Activated naive CD4-positive, alpha-beta T cell treated with anti-CD3 and anti-CD28 coated beads for 36 hours (primary cell): ENCODE data around the gene KRT74. TPM values are rescaled to one million over a fixed set of nuclear protein-coding genes. Genes with fewer than 3 reads are reported as not detected.
A peak's percentile ranks its signal among the peaks of the same experiment; 100 is the strongest.
"Not testable (repeated sequence)": the region's sequence is repeated elsewhere in the genome, so short reads cannot be mapped to it uniquely, and the experiment has no call there.

Source experiments
- CTCF ChIA-PET: fragments of 350-600 bp; sonication (Branson Sonifier 250); formaldehyde crosslinking; loops from one replicate; lab custom pipeline; 2021; ENCODE audit warnings: antibody characterized with exemption; lab: Charles Lee
- DNase-seq: peaks from one replicate; pipeline ENCODE4 v3.0.0-alpha.2; 2020
- H3K27ac Mint-ChIP-seq: one replicate; pipeline ENCODE4 v1.8.0; 2021; ENCODE audit warnings: mild to moderate bottlenecking, mixed read lengths
- H3K27me3 Mint-ChIP-seq: one replicate; pipeline ENCODE4 v1.8.0; 2021; ENCODE audit warnings: low read depth, mixed read lengths
- H3K36me3 Mint-ChIP-seq: one replicate; pipeline ENCODE4 v1.8.0; 2021; ENCODE audit warnings: low read depth, mixed read lengths
- H3K4me1 Mint-ChIP-seq: one replicate; pipeline ENCODE4 v1.8.0; 2021; ENCODE audit warnings: low read depth, mixed read lengths
- H3K4me3 Mint-ChIP-seq: one replicate; pipeline ENCODE4 v1.8.0; 2021; ENCODE audit warnings: mild to moderate bottlenecking, moderate library complexity, mixed read lengths
- H3K9me3 Mint-ChIP-seq: one replicate; pipeline ENCODE4 v1.8.0; 2021; ENCODE audit warnings: mixed read lengths
- intact Hi-C: fragments of 100-400 bp; cut with micrococcal nuclease; formaldehyde crosslinking; loops from one replicate; pipeline ENCODE4 v1.15.1; 2023
- total RNA-seq, 2 experiments: library from RNA; stranded (reverse); gene quantifications; one replicate each; pipeline ENCODE4 v1.2.3, GENCODE V29; 2021

The KRT74 gene
- total RNA-seq, 2 experiments from 2014 or later: not detected

DNA sequence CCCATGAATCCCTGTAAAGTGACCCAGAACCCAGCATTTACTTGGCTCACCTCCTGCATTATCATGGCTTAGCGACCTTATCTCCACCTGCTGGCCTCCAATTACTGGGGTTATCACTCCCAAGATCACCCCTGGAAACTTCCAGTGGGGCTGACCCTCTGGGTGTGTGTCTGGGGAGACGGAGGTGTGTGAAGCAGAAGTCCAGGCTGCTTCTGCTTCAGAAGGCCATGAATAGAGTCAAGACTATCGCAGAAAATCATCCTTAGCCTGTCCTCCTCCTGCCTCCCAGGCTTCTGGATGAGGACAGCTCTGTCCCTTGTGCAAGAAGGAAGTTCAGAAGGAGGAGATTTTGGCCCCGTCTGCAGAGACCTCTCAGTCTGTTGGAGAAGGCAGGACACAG is 28.0 kb upstream of the KRT74 start:
- Mint-ChIP-seq H3K4me1 (peaks cover 46% of the 10 kb centered on the region), H3K4me3 (no peak overlapping the region), H3K36me3 (peaks cover under 1% of the 10 kb centered on the region), H3K9me3 (no peaks in the 10 kb centered on the region), H3K27ac (no peak overlapping the region), H3K27me3 (no peaks in the 10 kb centered on the region)
- CTCF ChIA-PET: interaction anchor here (1.0 kb wide), 1 partner anchor 15 kb away, joined by 3 read pairs; no protein-coding TSS in a partner anchor
- DNase-seq: peak; percentile 3
- intact Hi-C loops: no loop called here

GRCh38 chr12:52600941-52601481 is 27.4 kb upstream of the KRT74 start, which contains the start of gene KRT72:
Gene KRT72 (minus strand): TSS chr12:52601463. CDS start chr12:52601452, 11 bp downstream.
- no peaks in the 10 kb centered on the region for H3K9me3 Mint-ChIP-seq
- H3K36me3 Mint-ChIP-seq: no peaks in the 10 kb centered on the region
- H3K27me3 Mint-ChIP-seq: no peaks in the 10 kb centered on the region
- peaks cover 41% of the 10 kb centered on the region for H3K4me1 Mint-ChIP-seq
- no peak within 1 kb of the TSS for H3K27ac Mint-ChIP-seq
- H3K4me3 Mint-ChIP-seq: no peak within 1 kb of the TSS
- CTCF ChIA-PET: no interaction called here
- peak; percentile 1 for DNase-seq
- intact Hi-C loops: no loop called here

GRCh38 chr12:52600475-52600874 is 26.8 kb upstream of the KRT74 start:
- no peak for DNase-seq
- CTCF ChIA-PET: interaction anchor here (1.2 kb wide), 1 partner anchor 279 kb away, joined by 3 read pairs; no protein-coding TSS in a partner anchor
- no peak overlapping the region for H3K4me3 Mint-ChIP-seq
- intact Hi-C loops: no loop called here
- no peaks in the 10 kb centered on the region for H3K27me3 Mint-ChIP-seq
- no peaks in the 10 kb centered on the region for H3K9me3 Mint-ChIP-seq
- no peaks in the 10 kb centered on the region for H3K36me3 Mint-ChIP-seq
- peaks cover 37% of the 10 kb centered on the region for H3K4me1 Mint-ChIP-seq
- H3K27ac Mint-ChIP-seq: no peak overlapping the region

DNA sequence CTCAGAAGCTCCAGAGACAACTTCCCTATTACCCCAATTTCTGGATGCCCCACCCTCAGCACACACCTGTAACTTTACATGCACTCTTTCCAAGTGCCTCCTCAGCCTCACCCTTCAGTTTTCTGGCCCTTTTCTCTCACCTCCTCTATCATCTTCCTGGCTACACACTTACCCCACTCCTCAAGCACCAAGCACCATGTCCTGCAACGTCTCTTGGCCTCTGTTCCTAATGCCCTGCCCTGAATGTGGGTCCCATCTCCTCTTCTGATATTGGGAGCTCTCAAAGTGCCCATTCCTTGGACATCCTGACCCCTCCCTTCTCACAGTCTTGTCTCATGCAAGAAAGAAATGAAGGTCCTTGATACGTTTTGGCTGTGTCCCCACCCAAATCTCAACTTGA is 26.4 kb upstream of the KRT74 start:
- no peak overlapping the region for H3K27ac Mint-ChIP-seq
- H3K4me3 Mint-ChIP-seq: no peak overlapping the region
- H3K9me3 Mint-ChIP-seq: no peaks in the 10 kb centered on the region
- CTCF ChIA-PET: interaction anchor here (0.7 to 1.2 kb wide), 2 partner anchors 14 to 280 kb away, joined by 3 read pairs; no protein-coding TSS in a partner anchor
- no peaks in the 10 kb centered on the region for H3K36me3 Mint-ChIP-seq
- no peak for DNase-seq
- H3K4me1 Mint-ChIP-seq: peaks cover 34% of the 10 kb centered on the region
- intact Hi-C loops: no loop called here
- H3K27me3 Mint-ChIP-seq: no peaks in the 10 kb centered on the region

DNA sequence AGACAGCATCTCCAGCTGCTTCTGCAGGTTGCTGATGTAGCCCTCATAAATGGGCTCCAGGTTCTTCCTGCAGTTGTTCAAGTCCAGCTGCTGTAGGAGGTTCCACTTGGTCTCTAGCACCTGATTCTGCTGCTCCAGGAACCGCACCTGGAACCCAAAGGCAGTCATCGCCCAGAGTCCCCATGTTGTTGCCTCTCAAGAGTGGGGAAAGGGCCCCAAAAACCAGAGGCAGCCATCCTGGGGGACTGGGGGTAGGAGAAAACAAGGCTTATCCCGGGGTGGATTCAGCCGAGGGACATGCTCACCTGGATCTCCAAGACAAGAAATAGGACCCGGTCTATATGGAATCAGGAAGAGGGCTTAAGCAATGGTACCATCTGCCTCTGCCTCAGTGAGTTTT is 25.3 kb upstream of the KRT74 start:
- H3K27ac Mint-ChIP-seq: no peak overlapping the region
- H3K9me3 Mint-ChIP-seq: no peaks in the 10 kb centered on the region
- no peaks in the 10 kb centered on the region for H3K36me3 Mint-ChIP-seq
- H3K27me3 Mint-ChIP-seq: no peaks in the 10 kb centered on the region
- peaks cover 24% of the 10 kb centered on the region for H3K4me1 Mint-ChIP-seq
- no peak overlapping the region for H3K4me3 Mint-ChIP-seq
- CTCF ChIA-PET: interaction anchor here (0.9 kb wide), 1 partner anchor 94 kb away, joined by 3 read pairs; no protein-coding TSS in a partner anchor
- no peak for DNase-seq
- intact Hi-C loops: no loop called here

DNA sequence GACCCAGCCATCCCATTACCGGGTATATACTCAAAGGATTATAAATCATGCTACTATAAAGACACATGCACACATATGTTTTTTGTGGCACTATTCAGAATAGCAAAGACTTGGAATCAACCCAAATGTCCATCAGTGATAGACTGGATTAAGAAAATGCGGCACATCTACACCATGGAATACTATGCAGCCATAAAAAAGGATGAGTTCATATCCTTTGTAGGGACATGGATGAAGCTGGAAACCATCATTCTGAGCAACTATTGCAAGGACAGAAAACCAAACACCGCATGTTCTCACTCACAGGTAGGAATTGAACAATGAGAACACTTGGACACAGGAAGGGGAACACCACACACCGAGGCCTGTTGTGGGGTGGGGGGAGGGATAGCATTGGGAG is 20.6 kb upstream of the KRT74 start:
- H3K27ac Mint-ChIP-seq, H3K27me3 Mint-ChIP-seq, H3K4me3 Mint-ChIP-seq, H3K9me3 Mint-ChIP-seq, H3K36me3 Mint-ChIP-seq, intact Hi-C loops, DNase-seq, H3K4me1 Mint-ChIP-seq: not testable (repeated sequence)
- CTCF ChIA-PET: interaction anchor here (0.7 to 1.6 kb wide), 2 partner anchors 12 to 277 kb away, joined by 4 to 5 read pairs; no protein-coding TSS in a partner anchor

- DNase-seq: no peak
- no peaks in the 10 kb centered on the region for H3K27me3 Mint-ChIP-seq
- H3K36me3 Mint-ChIP-seq: no peaks in the 10 kb centered on the region
- H3K9me3 Mint-ChIP-seq: no peaks in the 10 kb centered on the region
- H3K27ac Mint-ChIP-seq: no peak overlapping the region
- H3K4me1 Mint-ChIP-seq: peaks cover 11% of the 10 kb centered on the region
- intact Hi-C loops: no loop called here
- CTCF ChIA-PET: interaction anchor here (0.9 to 10.7 kb wide), 3 partner anchors 9 to 288 kb away, joined by 3 to 126 read pairs (median 4); no protein-coding TSS in a partner anchor
- H3K4me3 Mint-ChIP-seq: no peak overlapping the region
These were observed 17.9 kb upstream of the KRT74 start for GRCh38 chr12:52591521-52591920.

DNA sequence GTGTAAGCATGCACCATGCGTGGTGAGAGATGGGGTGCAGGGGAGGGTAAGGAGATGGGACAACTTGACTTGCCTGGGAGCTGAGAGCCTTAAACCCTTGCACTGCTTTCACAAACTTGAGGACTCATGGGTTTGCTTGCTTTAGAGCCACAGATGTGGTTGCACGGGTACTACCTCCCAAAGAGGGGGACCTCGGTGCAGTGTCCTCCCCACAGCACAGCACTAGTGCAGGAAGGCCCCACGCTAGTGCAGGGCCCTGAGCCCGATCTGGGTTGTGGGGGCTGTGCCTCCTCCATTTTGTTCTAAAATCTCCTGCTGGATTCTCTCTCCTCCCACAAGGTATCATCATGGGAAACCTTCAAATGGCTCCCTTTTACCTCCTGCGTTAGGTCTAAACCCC is 16.4 kb upstream of the KRT74 start:
- no peaks in the 10 kb centered on the region for H3K27me3 Mint-ChIP-seq
- no peak overlapping the region for H3K27ac Mint-ChIP-seq
- DNase-seq: no peak
- H3K4me3 Mint-ChIP-seq: no peak overlapping the region
- intact Hi-C loops: no loop called here
- peaks cover 26% of the 10 kb centered on the region for H3K4me1 Mint-ChIP-seq
- H3K9me3 Mint-ChIP-seq: no peaks in the 10 kb centered on the region
- H3K36me3 Mint-ChIP-seq: no peaks in the 10 kb centered on the region
- CTCF ChIA-PET: interaction anchor here (1.1 to 10.7 kb wide), 3 partner anchors 12 to 289 kb away, joined by 5 to 126 read pairs (median 37); no protein-coding TSS in a partner anchor

DNA sequence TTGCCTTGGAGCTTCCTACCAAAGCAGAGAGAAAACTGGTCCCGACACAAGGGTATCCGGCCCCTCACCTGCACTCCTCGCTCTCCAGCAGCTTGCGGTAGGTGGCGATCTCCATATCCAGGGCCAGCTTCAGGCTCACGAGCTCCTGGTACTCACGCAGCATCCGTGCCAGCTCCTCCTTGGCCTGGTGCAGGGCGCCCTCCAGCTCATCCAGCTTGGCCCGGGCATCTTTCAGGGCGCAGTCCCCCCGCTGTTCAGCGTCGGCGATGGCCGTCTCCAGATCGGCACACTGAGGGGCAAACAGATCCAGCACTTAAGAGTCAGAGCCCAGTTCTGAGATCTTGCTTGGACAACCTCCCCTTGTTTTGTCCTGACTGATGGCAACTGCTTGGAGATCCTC is 13.9 kb upstream of the KRT74 start:
- no peaks in the 10 kb centered on the region for H3K9me3 Mint-ChIP-seq
- intact Hi-C loops: loop anchor here (10.0 kb wide), 1 partner anchor 397 kb away; no protein-coding TSS in a partner anchor
- H3K27me3 Mint-ChIP-seq: no peaks in the 10 kb centered on the region
- DNase-seq: no peak
- H3K36me3 Mint-ChIP-seq: no peaks in the 10 kb centered on the region
- H3K27ac Mint-ChIP-seq: no peak overlapping the region
- H3K4me1 Mint-ChIP-seq: peaks cover 40% of the 10 kb centered on the region
- no peak overlapping the region for H3K4me3 Mint-ChIP-seq
- CTCF ChIA-PET: interaction anchor here (0.6 to 10.7 kb wide), 5 partner anchors 9 to 291 kb away, joined by 3 to 126 read pairs (median 3); no protein-coding TSS in a partner anchor

- H3K4me1 Mint-ChIP-seq: peaks cover 38% of the 10 kb centered on the region
- CTCF ChIA-PET: interaction anchor here (0.6 to 10.7 kb wide), 9 partner anchors 14 to 394 kb away, joined by 3 to 126 read pairs (median 6); no protein-coding TSS in a partner anchor
- intact Hi-C loops: loop anchor here (10.0 kb wide), 1 partner anchor 399 kb away; no protein-coding TSS in a partner anchor
- H3K9me3 Mint-ChIP-seq: no peaks in the 10 kb centered on the region
- peak; percentile 65 for DNase-seq
- no peaks in the 10 kb centered on the region for H3K27me3 Mint-ChIP-seq
- H3K27ac Mint-ChIP-seq: peak overlapping the region; percentile 15
- no peak overlapping the region for H3K4me3 Mint-ChIP-seq
- H3K36me3 Mint-ChIP-seq: no peaks in the 10 kb centered on the region
These were observed 12.3 kb upstream of the KRT74 start for GRCh38 chr12:52585946-52586345.

DNA sequence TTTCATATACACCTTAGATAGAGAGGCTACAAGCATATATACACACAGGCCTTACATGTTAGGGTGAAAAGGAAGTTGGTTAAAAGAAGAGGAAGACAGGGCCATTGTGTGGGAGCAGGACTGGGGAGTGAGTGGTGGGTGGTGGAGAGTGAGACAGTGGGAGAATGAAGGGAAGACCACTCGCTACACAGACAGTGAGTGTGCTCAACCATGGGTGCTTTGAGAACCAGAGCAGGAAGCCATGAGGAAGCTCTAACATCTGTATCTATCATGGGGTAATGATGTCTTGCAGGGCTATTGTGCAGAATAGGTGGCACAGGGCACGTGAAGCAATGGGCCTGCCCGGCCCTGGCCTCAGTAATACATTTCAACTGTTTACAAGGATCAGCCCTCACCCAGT is 11.4 kb upstream of the KRT74 start:
- no peaks in the 10 kb centered on the region for H3K36me3 Mint-ChIP-seq
- H3K27me3 Mint-ChIP-seq: no peaks in the 10 kb centered on the region
- CTCF ChIA-PET: interaction anchor here (0.6 to 10.7 kb wide), 10 partner anchors 25 to 395 kb away, joined by 3 to 126 read pairs (median 5); no protein-coding TSS in a partner anchor
- no peak overlapping the region for H3K4me3 Mint-ChIP-seq
- intact Hi-C loops: loop anchor here (10.0 kb wide), 1 partner anchor 400 kb away; no protein-coding TSS in a partner anchor
- H3K4me1 Mint-ChIP-seq: peaks cover 47% of the 10 kb centered on the region
- H3K9me3 Mint-ChIP-seq: no peaks in the 10 kb centered on the region
- H3K27ac Mint-ChIP-seq: no peak overlapping the region
- no peak for DNase-seq

DNA sequence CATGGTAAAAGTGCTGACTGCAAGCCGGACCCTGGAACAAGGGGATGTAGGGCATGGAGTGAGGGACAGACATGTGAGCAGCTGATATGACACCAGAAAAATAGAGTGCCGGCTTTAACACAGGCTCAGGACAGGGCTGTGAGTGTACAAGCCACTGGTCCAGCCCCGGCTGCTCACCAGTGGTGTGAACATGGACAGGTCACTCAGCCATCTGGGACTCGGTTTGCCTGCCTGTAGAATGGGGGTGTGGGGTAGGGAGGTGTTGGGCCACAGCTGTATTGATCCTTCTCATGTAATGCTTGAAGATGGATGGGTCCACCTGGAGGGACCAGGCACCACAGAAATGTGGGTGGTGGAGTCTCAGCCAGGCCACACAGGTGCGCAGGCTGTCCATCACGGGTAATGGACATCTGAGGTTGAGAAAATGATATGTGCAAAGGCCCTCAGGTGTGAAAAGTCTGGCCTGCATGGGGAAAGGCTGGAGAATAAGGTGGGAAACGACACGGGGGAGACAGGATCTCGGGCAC is 10.6 kb upstream of the KRT74 start:
- H3K27ac Mint-ChIP-seq: no peak overlapping the region
- intact Hi-C loops: loop anchor here (5.0 to 10.0 kb wide), 2 partner anchors 212 to 401 kb away; no protein-coding TSS in a partner anchor

More for the DNA sequence above, 10.6 kb upstream of the KRT74 start:
- H3K4me3 Mint-ChIP-seq: no peak overlapping the region
- H3K9me3 Mint-ChIP-seq: no peaks in the 10 kb centered on the region
- no peaks in the 10 kb centered on the region for H3K36me3 Mint-ChIP-seq
- peaks cover 49% of the 10 kb centered on the region for H3K4me1 Mint-ChIP-seq
- DNase-seq: no peak
- H3K27me3 Mint-ChIP-seq: no peaks in the 10 kb centered on the region
- CTCF ChIA-PET: interaction anchor here (0.7 to 10.7 kb wide), 15 partner anchors 13 to 397 kb away, joined by 3 to 126 read pairs (median 5); no protein-coding TSS in a partner anchor
